Left renal pelvis (tissue), 4 donors: Measurements from ENCODE around the gene MB21D2. TPM values are rescaled to one million over a fixed set of nuclear protein-coding genes. Genes with fewer than 3 reads are reported as not detected.
"Not testable (repeated sequence)": the region's sequence is repeated elsewhere in the genome, so short reads cannot be mapped to it uniquely, and the experiment has no call there.

Experiments
- DNase-seq, 4 donors: peaks; one replicate each; pipeline ENCODE4 v3.0.0-alpha.2; 2013; ENCODE audit warnings: low read depth in 4 of 4, low spot score in 3 of 4
- polyA plus RNA-seq, 4 donors: library from polyadenylated mRNA; unstranded; fragments of 120-200 nt; gene quantifications; one replicate each; pipeline ENCODE4 v1.2.1, GENCODE V29; 2013; ENCODE audit not compliant: insufficient read length in 4 of 4

MB21D2 gene
- polyA plus RNA-seq, 4 donors, result 8.1 to 17.4 (median 16.2) TPM

GRCh38 chr3:192863091-192863420, 54.6 kb downstream of the MB21D2 start:
- DNase-seq, result no peak

GRCh38 chr3:192862408-192863090, 55.1 kb downstream of the MB21D2 start:
- no peak for DNase-seq

- DNase-seq, result no peak
Measured at GRCh38 chr3:192861972-192862371, 55.7 kb downstream of the MB21D2 start.

GRCh38 chr3:192860454-192860853, 57.2 kb downstream of the MB21D2 start:
- no peak for DNase-seq

GRCh38 chr3:192858849-192859585, 58.6 kb downstream of the MB21D2 start:
- no peak for DNase-seq

GRCh38 chr3:192857260-192857661, 60.4 kb downstream of the MB21D2 start:
- DNase-seq, result no peak

GRCh38 chr3:192855434-192855833, 62.2 kb downstream of the MB21D2 start:
- DNase-seq, result no peak

- no peak for DNase-seq
Measured at GRCh38 chr3:192851821-192852372, 65.8 kb downstream of the MB21D2 start.

GRCh38 chr3:192850451-192850981, 67.1 kb downstream of the MB21D2 start:
- no peak for DNase-seq

GRCh38 chr3:192849821-192850220, 67.8 kb downstream of the MB21D2 start:
- DNase-seq, result not testable (repeated sequence)

GRCh38 chr3:192848371-192849233, 69.1 kb downstream of the MB21D2 start:
- DNase-seq, result no peak

- no peak for DNase-seq
Measured at GRCh38 chr3:192847941-192848340, 69.7 kb downstream of the MB21D2 start.

GRCh38 chr3:192845526-192845855, 72.2 kb downstream of the MB21D2 start:
- DNase-seq, result no peak

GRCh38 chr3:192844836-192845525, 72.7 kb downstream of the MB21D2 start:
- DNase-seq, result no peak

- no peak for DNase-seq
Measured at GRCh38 chr3:192844486-192844765, 73.2 kb downstream of the MB21D2 start.

GRCh38 chr3:192843723-192844485, 73.8 kb downstream of the MB21D2 start:
- DNase-seq, result no peak

GRCh38 chr3:192843119-192843518, 74.5 kb downstream of the MB21D2 start:
- DNase-seq, result no peak

- DNase-seq, result no peak
Measured at GRCh38 chr3:192842711-192843110, 74.9 kb downstream of the MB21D2 start.

- no peak for DNase-seq
Measured at GRCh38 chr3:192842138-192842537, 75.5 kb downstream of the MB21D2 start.

GRCh38 chr3:192841428-192841827, 76.2 kb downstream of the MB21D2 start:
- no peak for DNase-seq
